K562 (cell line): ENCODE measurements around the gene PACS1. TPM values are rescaled to one million over a fixed set of nuclear protein-coding genes. Genes with fewer than 3 reads are reported as not detected.

ENCODE experiments used
- ATAC-seq: fragments of 200-7000 bp; cut with Tn5 transposase; 3 replicates; pipeline ENCODE4 v1.9.1; 2020; ENCODE audit warnings: moderate library complexity
- BruUV-seq: library from RNA; stranded (reverse); fragments of 400-500 nt; replicated peaks from 2 replicates; lab custom pipeline; 2021; lab: Mats Ljungman, UMichigan
- CTCF ChIA-PET: fragments of 300-600 bp; formaldehyde crosslinking; extraction: SDS; loops from one replicate; lab custom pipeline; 2021; ENCODE audit warnings: low intra/inter-chr PET ratio; lab: Yijun Ruan, JAX
- POLR2A ChIA-PET: fragments of 300-600, 350-650 bp; sonication (Branson Sonifier 250); formaldehyde crosslinking; extraction: SDS; loops from one replicate; lab custom pipeline; 2021; ENCODE audit warnings: antibody characterized with exemption, inconsistent platforms; lab: Yijun Ruan, JAX
- DNase-seq, 4 experiments: peaks; one replicate each; pipeline versions ENCODE4 v3.0.0 to v3.0.0-alpha.2; 2011 to 2018; ENCODE audit warnings: low spot score in 3 of 4, mixed read lengths in 3 of 4; ENCODE audit errors: extremely low read depth in 1 of 4
- FAIRE-seq: peaks from 2 replicates; lab custom pipeline; 2011; peaks lifted over from hg19 to GRCh38; lab: Jason Lieb, UNC
- H2AFZ ChIP-seq: 2 replicates; pipeline ENCODE4 v1.6.0; 2011; ENCODE audit warnings: low read depth, low read length, control low read depth, inconsistent platforms
- H3K27ac ChIP-seq: fragments of 200-600 bp; 3 replicates; pipeline ENCODE4 v1.8.0; 2011; ENCODE audit warnings: low read depth, mild to moderate bottlenecking, control low read depth, inconsistent platforms, low read length, moderate library complexity, mixed read lengths; ENCODE audit errors: extremely low read depth
- H3K27me3 ChIP-seq, 2 experiments: fragments of 300-600 bp in 1 of 2; 2 replicates in 1 of 2; 3 replicates in 1 of 2; pipeline versions ENCODE4 v1.6.0 to v1.8.0; 2011; ENCODE audit warnings: inconsistent platforms in 2 of 2, low read length in 2 of 2, mild to moderate bottlenecking in 1 of 2, mixed read lengths in 1 of 2, moderate library complexity in 1 of 2; ENCODE audit not compliant: control insufficient read depth in 2 of 2, insufficient read depth in 2 of 2
- H3K36me3 ChIP-seq: fragments of 300-600 bp; 3 replicates; pipeline ENCODE4 v1.8.0; 2011; ENCODE audit warnings: mild to moderate bottlenecking, low read length, inconsistent platforms; ENCODE audit not compliant: control insufficient read depth, insufficient read depth
- H3K4me1 ChIP-seq, 2 experiments: fragments of 200-600 bp in 1 of 2; replicated peaks in 1 of 2; 2 replicates in 1 of 2; 3 replicates in 1 of 2; pipeline versions ENCODE4 v1.5.1 to v1.8.0; 2011; ENCODE audit warnings: inconsistent platforms in 2 of 2, low read length in 2 of 2, mild to moderate bottlenecking in 1 of 2, mixed read lengths in 1 of 2, moderate library complexity in 1 of 2; ENCODE audit not compliant: control insufficient read depth in 2 of 2, insufficient read depth in 2 of 2
- H3K4me2 ChIP-seq: 2 replicates; pipeline ENCODE4 v1.6.1; 2011; ENCODE audit warnings: low read length, control low read depth, inconsistent platforms, mixed read lengths; ENCODE audit not compliant: insufficient read depth
- H3K4me3 ChIP-seq: fragments of 200-600 bp; sonication (generic), shearing (Covaris generic); 2 replicates; pipeline ENCODE4 v1.5.1; 2016; ENCODE audit warnings: control low read depth, inconsistent platforms
- H3K79me2 ChIP-seq: fragments of 200-600 bp; 3 replicates; pipeline ENCODE4 v1.8.0; 2011; ENCODE audit warnings: low read length, inconsistent platforms; ENCODE audit not compliant: control insufficient read depth, insufficient read depth
- H3K9ac ChIP-seq, 2 experiments: 2 replicates each; pipeline versions ENCODE4 v1.6.0 to v1.6.1; 2011; ENCODE audit warnings: low read depth in 2 of 2, low read length in 2 of 2, control low read depth in 1 of 2, inconsistent platforms in 1 of 2, mild to moderate bottlenecking in 1 of 2, mixed read lengths in 1 of 2; ENCODE audit not compliant: insufficient read depth in 1 of 2
- H3K9me1 ChIP-seq: one replicate; pipeline ENCODE4 v1.6.0; 2011; ENCODE audit warnings: inconsistent platforms, mild to moderate bottlenecking, low read length, moderate library complexity; ENCODE audit not compliant: control insufficient read depth, insufficient read depth
- H3K9me3 ChIP-seq: replicated peaks from 2 replicates; pipeline ENCODE4 v1.5.1; 2011; ENCODE audit warnings: low read depth, low read length, inconsistent platforms; ENCODE audit not compliant: control insufficient read depth, insufficient read depth
- H4K20me1 ChIP-seq: replicated peaks from 2 replicates; pipeline ENCODE4 v1.6.1; 2011; ENCODE audit warnings: low read length, inconsistent platforms, mixed read lengths; ENCODE audit not compliant: control insufficient read depth, insufficient read depth
- ATF4 ChIP-seq: fragments of 450-650 bp; formaldehyde crosslinking; IDR thresholded peaks from 2 replicates; pipeline ENCODE4 v1.4.0; 2022; ENCODE audit warnings: mild to moderate bottlenecking, moderate library complexity
- ATF7 ChIP-seq: fragments of 450-650 bp; IDR thresholded peaks from 2 replicates; pipeline ENCODE4 v1.7.1; 2014; ENCODE audit warnings: mild to moderate bottlenecking, moderate library complexity
- CC2D1A ChIP-seq: fragments of 450-650 bp; IDR thresholded peaks from 2 replicates; pipeline ENCODE4 v1.6.1; 2017; ENCODE audit warnings: mild to moderate bottlenecking
- CREM ChIP-seq: IDR thresholded peaks from 2 replicates; pipeline ENCODE4 v1.6.1; 2014; ENCODE audit warnings: antibody characterized with exemption, low read depth
- MNT ChIP-seq, 2 experiments: fragments of 450-650 bp; conservative IDR thresholded peaks; 2 replicates each; pipeline ENCODE4 v1.6.1; 2017; ENCODE audit warnings: mild to moderate bottlenecking in 2 of 2, moderate library complexity in 2 of 2
- MTA1 ChIP-seq: fragments of 450-650 bp; IDR thresholded peaks from 2 replicates; pipeline ENCODE4 v1.6.1; 2017; ENCODE audit warnings: borderline replicate concordance
- NCOA2 ChIP-seq, 2 experiments: fragments of 450-650 bp; IDR thresholded peaks; 2 replicates each; pipeline ENCODE4 v1.6.1; 2018; ENCODE audit warnings: mild to moderate bottlenecking in 2 of 2, moderate library complexity in 1 of 2; ENCODE audit not compliant: partially characterized antibody in 2 of 2
- PHF21A ChIP-seq: fragments of 450-650 bp; IDR thresholded peaks from 2 replicates; pipeline ENCODE4 v1.6.1; 2017; ENCODE audit warnings: low read depth, borderline replicate concordance
- SP1 ChIP-seq: sonication (generic); formaldehyde crosslinking; IDR thresholded peaks from 2 replicates; pipeline ENCODE4 v1.8.1; 2022; ENCODE audit warnings: mild to moderate bottlenecking, missing genetic modification reagents
- THAP12 ChIP-seq: fragments of 250-450 bp; sonication (Bioruptor Pico); IDR thresholded peaks from 2 replicates; pipeline ENCODE4 v1.9.0; 2021; ENCODE audit warnings: mild to moderate bottlenecking, inconsistent platforms
- USF2 ChIP-seq: sonication (generic); formaldehyde crosslinking; IDR thresholded peaks from 2 replicates; pipeline ENCODE4 v1.5.0; 2020; ENCODE audit warnings: missing genetic modification reagents
- ZBTB7A ChIP-seq: IDR thresholded peaks from 2 replicates; pipeline ENCODE4 v1.6.1; 2011; ENCODE audit warnings: low read depth, mild to moderate bottlenecking, low read length, moderate library complexity, borderline replicate concordance; ENCODE audit not compliant: control insufficient read depth
- ZNF445 ChIP-seq: fragments of 250-450 bp; sonication (Bioruptor Pico); IDR thresholded peaks from 2 replicates; pipeline ENCODE4 v1.4.0; 2020; ENCODE audit warnings: low read depth, mild to moderate bottlenecking, moderate library complexity
- ZNF507 ChIP-seq: conservative IDR thresholded peaks from 2 replicates; pipeline ENCODE4 v1.6.1; 2017; ENCODE audit warnings: missing genetic modification characterization, missing compliant biosample characterization
- WGBS: fragments of 100-300 bp; shearing (Covaris generic); methylation state at CpG from one replicate; pipeline ENCODE4 v1.1.6; 2016; ENCODE audit warnings: low coverage, mixed read lengths; ENCODE audit not compliant: insufficient coverage; ENCODE audit errors: missing lambda C conversion rate; 5-methylcytosine and 5-hydroxymethylcytosine counted together
- in situ Hi-C: fragments of 300-500 bp; cut with MboI; formaldehyde crosslinking; loops from 4 replicates; pipeline ENCODE4 v1.15.0; 2018; ENCODE audit warnings: inconsistent platforms, mixed read lengths
- intact Hi-C: fragments of 100-400 bp; cut with micrococcal nuclease; formaldehyde crosslinking; loops from 2 replicates; pipeline ENCODE4 v1.14.2; 2022
- polyA plus RNA-seq, 8 experiments: library from polyadenylated mRNA; depleted of rRNA in 4 of 8; stranded (reverse) in 5 of 8; unstranded in 3 of 8; fragments of >200 nt; fragmentation: Nextera tagmentation in 2 of 8; fragmentation: Illumina TruSeq in 1 of 8; extraction: Ambion mirVana in 2 of 8; extraction: Trizol in 1 of 8; gene quantifications; 2 replicates each; pipeline versions ENCODE4 v1.2.1 to v1.2.3, GENCODE V29; 2011 to 2014; ENCODE audit warnings: inconsistent platforms in 1 of 8, missing spikeins in 1 of 8
- total RNA-seq, 7 experiments: library from RNA; depleted of rRNA in 6 of 7; stranded (reverse); fragments of >200 nt in 6 of 7; fragmentation: Illumina TruSeq in 2 of 7; extraction: Trizol in 2 of 7; gene quantifications; 2 replicates each; pipeline versions ENCODE4 v1.2.1 to v1.2.3, GENCODE V29; 2011 to 2021; ENCODE audit warnings: low replicate concordance in 1 of 7

The PACS1 gene
- total and polyA plus RNA-seq, 9 of the 15 experiments (the other 6 are each of a cell fraction or from before 2014, with no cell fraction given), result 0.34 to 28.1 (median 8.5) TPM

- intact Hi-C loops (loop anchor here (1.0 to 2.0 kb wide), 3 partner anchors 36 to 106 kb away; partner anchors contain the start of gene YIF1A), in situ Hi-C loops (no loop called here)
- Histone ChIP-seq H3K79me2 (no peaks in the 10 kb centered on the region), H3K9me3 (no peaks in the 10 kb centered on the region), H3K36me3 (peaks cover 41% of the 10 kb centered on the region), H3K4me1 (peaks cover 7 to 14% of the 10 kb centered on the region in 2 experiments; a peak in 3 of 5 replicates), H4K20me1 (peaks cover 5% of the 10 kb centered on the region; the same call in 1 of the 2 replicates), H3K4me3 (no peak overlapping the region), H2AFZ (no peak overlapping the region), H3K9me1 (no peaks in the 10 kb centered on the region), H3K27me3 (no peaks in the 10 kb centered on the region), H3K27ac (no peak overlapping the region; the same call in 2 of the 3 replicates), H3K9ac (peak overlapping the region; percentile 5 to 7; a peak in 1 of 4 replicates), H3K4me2 (no peak overlapping the region)
- ATAC-seq, result peak; percentile 97
- peak; percentile 88 to 95 (median 92) for DNase-seq
- POLR2A ChIA-PET, result interaction anchor here (0.6 to 1.3 kb wide), 4 partner anchors 67 to 1438 kb away, joined by 3 read pairs; partner anchors contain the start of gene YIF1A
- FAIRE-seq, result peak; percentile 98
- BruUV-seq, result no TSS peak
- WGBS, result 14% methylated on average over 18 of the region's 21 CpGs
- CTCF ChIA-PET, result interaction anchor here (0.6 to 2.1 kb wide), 13 partner anchors 39 to 334 kb away, joined by 3 to 17 read pairs (median 5); partner anchors contain the start of genes FIBP, MRPL11 and RIN1
- TF ChIP-seq MNT (conservative IDR thresholded peaks at IDR 0.05), result peak in 1 of 2 experiments; percentile 79; a peak in 3 of 4 replicates
- peak; percentile 80 for TF ChIP-seq CC2D1A
- TF ChIP-seq ZNF507, result no peak
- TF ChIP-seq ATF7, result peak; percentile 56; the same call in 1 of the 2 replicates
- peak; percentile 94 for TF ChIP-seq CREM
- peak; percentile 78 for TF ChIP-seq SP1 (CRISPR knock-in tag)
- no peak for TF ChIP-seq MTA1
- TF ChIP-seq USF2 (CRISPR knock-in tag), result peak; percentile 94
- TF ChIP-seq ZBTB7A, result peak; percentile 79; the same call in 1 of the 2 replicates
- TF ChIP-seq PHF21A, result 0 out of 2 replicates have a peak, but pooled peaks have one; percentile 41
- TF ChIP-seq ATF4 (CRISPR knock-in tag), result 0 out of 2 replicates have a peak, but pooled peaks have one; percentile 44
- TF ChIP-seq NCOA2 (IDR thresholded peaks at IDR 0.05; ENCODE audit: partially characterized antibody in 2 of 2), result peak in 1 of 2 experiments; percentile 53
- TF ChIP-seq ZNF445 (CRISPR knock-in tag), result no peak
- TF ChIP-seq THAP12 (CRISPR knock-in tag), result no peak
Measured at GRCh38 chr11:66222358-66223149, 152.5 kb downstream of the PACS1 start.
